HG02798 (cell line): ENCODE results near the gene MTARC1.

ENCODE experiments used
- ATAC-seq: cut with Tn5 transposase; IDR thresholded peaks from one replicate; pipeline ENCODE4 v1.9.1; 2021; ENCODE audit warnings: mild to moderate bottlenecking; ENCODE audit not compliant: unreplicated experiment, poor library complexity

MTARC1 gene

DNA sequence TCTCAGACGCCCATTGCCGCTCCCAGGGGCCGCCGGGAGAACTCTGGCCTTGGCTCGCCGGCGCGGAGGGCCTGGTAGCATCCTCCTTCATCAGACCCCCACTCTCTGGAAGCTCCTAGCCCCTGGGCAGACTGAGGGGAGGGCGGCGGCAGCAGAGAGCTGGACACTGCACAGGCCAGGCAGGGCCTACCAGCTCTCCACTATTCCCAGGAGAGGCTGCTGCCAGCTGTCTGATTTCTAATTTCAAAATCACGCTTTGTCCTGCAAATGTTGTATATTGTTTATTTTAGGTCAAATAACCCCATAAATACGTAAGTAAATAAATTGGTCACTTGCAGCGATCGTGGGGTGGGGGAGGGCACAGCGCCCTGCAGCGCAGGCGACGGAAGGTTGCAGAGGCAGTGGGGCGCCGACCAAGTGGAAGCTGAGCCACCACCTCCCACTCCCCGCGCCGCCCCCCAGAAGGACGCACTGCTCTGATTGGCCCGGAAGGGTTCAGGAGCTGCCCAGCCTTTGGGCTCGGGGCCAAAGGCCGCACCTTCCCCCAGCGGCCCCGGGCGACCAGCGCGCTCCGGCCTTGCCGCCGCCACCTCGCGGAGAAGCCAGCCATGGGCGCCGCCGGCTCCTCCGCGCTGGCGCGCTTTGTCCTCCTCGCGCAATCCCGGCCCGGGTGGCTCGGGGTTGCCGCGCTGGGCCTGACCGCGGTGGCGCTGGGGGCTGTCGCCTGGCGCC, at the start of gene MTARC1:
MTARC1 (plus strand) TSS at position 577 of the 732 bp plus-strand sequence; CDS start at position 609, 32 bp downstream.
- ATAC-seq = peak; percentile 82

DNA sequence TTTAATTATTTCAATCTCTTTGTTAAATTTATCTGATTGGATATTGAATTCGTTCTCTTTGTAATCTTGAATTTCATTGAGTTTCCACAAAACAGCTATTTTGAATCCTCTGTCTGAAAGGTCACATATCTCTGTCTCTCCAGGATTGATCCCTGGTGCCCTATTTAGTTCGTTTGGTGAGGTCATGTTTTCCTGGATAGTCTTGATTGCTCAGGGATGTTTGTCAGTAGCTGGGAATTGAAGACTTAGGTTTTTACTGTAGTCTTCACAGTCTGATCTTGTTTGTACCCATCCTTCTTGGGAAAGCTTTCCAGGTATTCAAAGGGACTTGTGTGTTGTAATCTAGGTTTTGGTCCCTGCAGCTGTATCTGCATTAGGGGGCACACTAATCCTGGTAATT, 45.4 kb upstream of the MTARC1 start:
- no peak for ATAC-seq

DNA sequence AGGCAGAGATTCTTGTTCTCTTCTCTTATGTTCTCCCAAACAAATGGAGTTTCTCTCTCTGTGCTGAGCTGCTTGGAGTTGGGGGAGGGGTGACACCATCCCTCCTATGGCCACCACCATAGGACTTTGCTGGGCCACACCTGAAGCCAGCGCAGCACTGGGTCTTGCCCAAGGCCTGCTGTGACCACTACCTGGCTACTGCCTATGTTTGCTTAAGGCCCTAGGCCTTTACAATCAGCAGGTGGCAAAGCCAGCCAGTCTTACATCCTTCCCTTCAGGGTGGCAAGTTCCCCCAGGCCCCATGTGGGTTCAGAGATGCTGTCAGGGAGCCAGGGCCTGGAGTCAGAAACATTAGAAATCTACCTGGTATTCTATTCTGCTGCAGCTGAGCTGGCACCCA, 44.9 kb upstream of the MTARC1 start:
- no peak for ATAC-seq

DNA sequence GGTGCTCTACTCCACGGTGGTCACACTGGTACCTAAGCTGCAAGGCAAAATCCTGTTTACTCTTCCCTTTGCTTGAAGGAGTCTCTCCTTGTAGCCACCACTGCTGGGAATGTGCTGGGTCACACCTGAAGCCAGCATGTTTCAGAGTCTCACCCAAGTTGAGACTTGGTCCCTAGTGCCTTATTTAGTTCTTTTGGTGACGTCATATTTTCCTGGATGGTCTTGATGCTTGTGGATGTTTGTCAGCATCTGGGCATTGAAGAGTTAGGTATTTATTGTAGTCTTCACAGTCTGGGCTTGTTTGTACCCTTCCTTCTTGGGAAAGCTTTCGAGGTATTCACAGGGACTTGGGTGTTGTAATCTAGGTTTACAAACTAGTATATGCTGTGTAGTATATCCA, 44.2 kb upstream of the MTARC1 start:
- no peak for ATAC-seq

DNA sequence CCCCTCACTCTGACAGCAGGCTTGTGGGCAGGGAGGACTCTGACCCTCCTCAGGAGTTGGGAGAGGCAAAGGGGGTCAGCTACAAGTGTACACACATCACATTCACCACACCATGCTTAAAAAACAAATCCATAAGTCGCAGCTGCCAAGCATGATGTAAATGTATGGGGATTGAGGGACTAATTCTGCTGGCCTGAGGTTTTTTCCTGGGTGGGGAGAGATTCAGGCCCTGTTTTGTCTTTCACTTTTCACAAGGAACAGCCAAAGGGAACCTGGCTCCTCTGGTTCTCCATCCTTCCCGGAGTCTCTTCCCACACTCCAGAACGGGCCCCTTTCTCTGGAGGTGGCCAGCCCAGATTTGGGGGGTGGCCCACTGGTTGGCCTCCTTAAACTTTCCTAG, 39.9 kb upstream of the MTARC1 start:
- ATAC-seq = no peak

DNA sequence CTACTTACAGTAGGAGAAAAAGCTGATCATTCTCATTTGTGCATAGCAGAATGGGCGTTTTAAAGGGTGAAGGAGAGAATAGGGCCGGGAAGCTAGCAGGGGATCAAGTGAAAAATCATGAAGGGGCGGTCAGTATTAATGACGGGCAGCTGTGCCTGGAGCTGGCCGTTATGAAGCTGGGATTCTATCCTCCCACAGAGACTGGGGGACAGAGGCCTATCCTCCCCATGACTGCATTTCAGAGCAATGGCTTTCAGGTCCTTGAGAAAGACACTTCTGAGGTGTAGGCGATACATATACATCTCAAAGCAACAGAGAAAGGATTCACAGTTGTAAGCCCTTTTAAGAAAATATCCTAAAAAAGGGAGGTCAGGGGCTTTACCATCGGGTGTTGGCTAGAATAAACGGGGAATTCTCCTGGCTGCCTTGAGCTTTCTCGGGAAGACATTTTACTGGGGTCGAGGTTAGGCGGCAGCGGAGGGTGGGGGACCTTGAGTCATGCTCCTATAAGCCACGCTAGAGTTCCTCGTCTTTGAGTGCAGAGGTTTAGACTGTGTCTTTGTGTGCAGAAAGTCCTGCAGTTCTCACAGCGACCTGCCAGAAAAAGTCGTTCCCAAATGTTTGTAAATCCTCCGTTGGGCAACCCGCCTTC, 39.1 kb upstream of the MTARC1 start:
- no peak for ATAC-seq

DNA sequence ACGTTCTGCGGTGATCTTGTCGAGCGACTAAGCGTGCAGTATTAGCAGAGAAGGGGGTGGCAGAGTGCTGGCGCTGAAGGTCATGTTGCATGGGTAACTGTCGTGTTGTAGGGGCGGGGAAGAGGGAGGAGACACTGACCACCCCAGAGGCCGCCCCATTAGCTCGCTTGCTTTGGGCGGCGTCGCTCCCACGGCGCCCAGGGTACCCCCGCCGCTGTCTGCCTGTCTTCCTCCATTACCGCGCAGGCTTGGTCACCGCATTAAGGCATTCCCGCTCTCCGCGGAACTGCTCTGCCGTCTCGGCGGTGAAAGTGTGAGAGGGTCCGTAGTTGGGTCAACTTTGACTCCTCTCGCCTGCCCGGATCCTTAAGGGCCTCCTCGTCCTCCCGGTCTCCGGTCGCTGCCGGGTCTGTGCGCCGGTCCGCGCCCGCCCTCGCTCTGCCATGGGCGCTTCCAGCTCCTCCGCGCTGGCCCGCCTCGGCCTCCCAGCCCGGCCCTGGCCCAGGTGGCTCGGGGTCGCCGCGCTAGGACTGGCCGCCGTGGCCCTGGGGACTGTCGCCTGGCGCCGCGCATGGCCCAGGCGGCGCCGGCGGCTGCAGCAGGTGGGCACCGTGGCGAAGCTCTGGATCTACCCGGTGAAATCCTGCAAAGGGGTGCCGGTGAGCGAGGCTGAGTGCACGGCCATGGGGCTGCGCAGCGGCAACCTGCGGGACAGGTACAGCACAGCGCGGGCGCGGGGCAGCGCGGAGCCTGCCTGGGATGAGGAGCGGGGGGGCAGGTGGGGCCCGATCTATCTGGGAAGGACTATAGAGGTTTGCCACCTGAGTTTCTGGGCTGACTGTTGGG, 38.4 kb upstream of the MTARC1 start, which contains the start of gene MTARC2:
MTARC2 (plus strand) TSS at position 234 of the 846 bp plus-strand sequence; CDS start at position 444, 210 bp downstream.
- peak; percentile 96 for ATAC-seq

DNA sequence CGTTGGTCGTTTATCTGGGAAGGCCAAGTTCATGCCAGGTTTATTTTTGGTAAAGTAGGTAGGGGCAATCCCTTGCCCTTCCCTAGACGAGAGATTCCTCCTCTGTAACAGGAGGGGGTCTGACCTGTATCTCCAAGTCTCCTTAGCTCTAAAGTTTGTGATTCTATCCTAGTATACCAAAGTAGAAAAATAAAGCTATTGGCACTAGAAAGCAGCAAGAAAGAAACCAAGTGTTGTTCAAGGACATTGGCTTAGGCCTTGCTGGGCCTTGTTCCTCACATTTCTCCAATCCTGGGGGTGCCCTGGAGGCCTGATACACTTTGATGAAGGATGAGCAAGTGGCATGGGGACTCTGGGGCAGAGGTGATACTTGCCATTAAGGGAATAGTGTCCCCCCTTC, 37.8 kb upstream of the MTARC1 start:
- no peak for ATAC-seq

DNA sequence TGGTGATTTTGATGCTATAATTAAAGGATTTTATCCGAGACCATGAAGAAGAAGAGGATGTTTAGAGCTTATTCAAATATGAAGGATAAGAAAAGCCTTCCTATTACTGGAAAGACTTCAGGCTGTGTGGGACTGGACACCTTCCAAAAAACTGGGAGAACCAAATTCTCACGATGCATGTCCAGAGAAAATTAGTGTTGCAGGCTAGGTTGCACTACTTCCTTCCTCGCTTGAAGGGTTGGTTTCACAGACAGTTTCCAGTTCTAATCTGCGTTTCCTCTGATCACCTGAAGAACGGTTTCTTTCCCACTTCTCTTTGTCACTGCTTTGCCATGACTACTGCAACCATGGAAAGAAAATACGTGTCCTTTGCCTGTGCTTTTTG, 36.6 kb upstream of the MTARC1 start:
- no peak for ATAC-seq

DNA sequence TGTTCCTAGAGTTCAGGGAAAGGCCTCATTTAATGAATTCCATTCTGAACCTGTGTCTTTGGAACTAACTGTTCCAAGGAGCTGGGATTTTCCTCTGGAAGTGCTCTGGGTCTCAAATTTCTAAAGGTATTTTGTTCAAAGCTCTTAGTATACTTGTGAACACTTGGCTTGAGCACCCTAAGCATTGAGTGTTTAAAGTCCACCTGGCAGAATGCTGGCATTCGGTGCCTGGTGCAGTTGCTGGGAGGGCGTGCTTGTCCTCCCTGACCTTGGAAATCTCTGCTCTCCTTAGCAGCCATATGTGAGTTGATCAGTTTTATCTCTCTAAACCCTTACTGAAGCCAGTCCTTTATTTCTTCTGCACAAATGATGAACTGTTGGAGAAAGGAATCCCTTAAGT, 35.6 kb upstream of the MTARC1 start:
- ATAC-seq = no peak

DNA sequence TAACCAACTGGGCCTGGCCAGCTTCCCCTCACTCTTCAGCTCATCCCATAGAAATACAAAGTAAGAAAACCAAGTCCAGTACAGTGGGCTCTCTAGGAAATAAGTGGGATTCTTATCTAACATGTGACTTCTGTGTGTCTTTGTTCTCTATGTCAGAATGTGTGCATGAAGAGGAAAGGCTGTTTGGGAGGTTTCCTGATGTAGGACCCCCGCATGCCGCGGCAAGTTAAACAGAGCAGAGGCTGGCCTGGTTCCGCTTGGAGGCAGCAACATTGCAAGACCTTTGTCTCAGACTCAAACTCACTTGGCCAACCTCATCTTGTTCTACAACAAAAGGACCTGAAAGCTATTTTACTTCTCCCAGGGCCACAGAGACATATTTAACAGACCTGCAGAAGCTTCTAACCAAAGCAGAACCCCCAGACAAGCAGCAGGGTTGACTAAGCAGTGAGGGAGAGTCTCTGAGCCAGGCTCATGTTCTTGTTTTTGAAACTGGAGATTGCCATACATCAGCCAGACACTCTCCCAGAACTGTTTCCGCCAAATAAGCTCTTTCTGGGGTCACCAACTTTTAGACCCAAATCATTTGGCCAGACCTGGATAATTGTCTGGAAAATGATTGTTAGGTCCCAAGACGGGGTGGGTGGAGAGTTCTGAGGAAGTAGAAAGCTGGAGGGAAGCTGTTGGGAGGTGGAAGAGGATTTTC, 32.3 kb upstream of the MTARC1 start:
- ATAC-seq = no peak

DNA sequence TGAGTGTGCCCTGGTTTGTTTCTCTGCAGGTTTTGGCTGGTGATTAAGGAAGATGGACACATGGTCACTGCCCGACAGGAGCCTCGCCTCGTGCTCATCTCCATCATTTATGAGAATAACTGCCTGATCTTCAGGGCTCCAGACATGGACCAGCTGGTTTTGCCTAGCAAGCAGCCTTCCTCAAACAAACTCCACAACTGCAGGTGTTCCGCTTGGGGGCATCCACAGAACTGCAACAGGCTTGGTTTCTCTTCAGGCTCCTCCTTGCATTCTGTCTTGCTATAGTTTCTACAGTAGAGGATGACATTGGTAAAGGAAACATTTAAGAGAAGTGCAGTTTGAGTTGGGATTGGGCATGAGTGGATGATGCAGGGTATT, 31.8 kb upstream of the MTARC1 start:
- no peak for ATAC-seq

DNA sequence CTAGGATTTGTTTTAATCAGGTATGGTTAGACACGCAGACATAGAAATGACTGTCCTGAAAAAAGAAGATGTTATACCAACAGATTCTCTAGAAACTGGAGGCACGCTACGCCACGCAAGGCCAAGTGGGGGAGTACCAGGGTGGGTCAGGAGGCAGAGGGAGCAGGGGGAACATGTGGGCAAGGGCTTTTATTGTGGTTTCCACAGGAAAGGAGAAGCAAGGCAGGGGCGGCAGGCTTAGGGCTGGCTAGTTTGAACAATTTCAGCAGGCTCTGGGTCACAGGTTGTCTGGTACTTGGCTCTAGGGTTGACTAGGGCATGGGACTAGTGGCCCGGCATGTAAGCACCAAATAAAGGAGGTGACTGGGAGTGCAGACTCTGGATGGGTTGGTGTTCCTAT, 31.4 kb upstream of the MTARC1 start:
- no peak for ATAC-seq

DNA sequence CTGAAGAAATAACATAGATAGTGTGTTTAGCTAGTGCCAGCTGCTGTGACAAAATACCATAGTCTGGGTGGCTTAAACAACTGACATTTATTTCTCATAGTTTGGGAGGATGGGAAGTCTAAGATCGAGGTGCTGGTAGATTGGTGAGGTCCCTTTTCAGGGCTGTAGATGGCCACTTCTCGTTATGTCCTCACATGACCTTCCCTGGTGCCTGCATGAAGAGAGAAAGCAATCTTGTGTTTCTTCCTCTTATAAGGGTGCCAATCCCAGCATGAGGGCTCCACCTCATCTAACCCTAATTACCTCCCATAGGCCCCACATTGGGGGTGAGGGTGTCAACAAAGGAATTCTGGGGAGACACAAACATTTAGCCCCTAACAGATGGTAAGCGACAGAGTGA, 29.3 kb upstream of the MTARC1 start:
- no peak for ATAC-seq

DNA sequence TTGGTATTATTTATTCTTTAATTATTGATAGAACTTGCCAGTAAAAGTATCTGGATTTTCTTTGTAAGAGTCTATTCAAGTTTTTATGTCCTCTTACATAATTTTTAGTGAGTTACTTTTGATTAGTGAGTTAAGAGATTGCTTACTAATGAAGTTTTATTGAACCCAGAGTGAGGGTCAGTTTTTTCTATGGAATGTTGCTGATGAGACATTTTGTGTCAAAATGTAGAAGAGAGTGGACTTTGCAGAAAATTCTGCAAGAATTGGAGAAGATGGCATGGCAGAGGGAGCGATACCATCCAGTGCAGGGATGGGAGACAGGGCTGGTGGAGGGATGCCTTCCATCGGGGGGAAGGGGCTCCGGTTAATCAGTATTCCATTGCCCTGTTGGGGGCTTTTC, 27.6 kb upstream of the MTARC1 start:
- no peak for ATAC-seq

DNA sequence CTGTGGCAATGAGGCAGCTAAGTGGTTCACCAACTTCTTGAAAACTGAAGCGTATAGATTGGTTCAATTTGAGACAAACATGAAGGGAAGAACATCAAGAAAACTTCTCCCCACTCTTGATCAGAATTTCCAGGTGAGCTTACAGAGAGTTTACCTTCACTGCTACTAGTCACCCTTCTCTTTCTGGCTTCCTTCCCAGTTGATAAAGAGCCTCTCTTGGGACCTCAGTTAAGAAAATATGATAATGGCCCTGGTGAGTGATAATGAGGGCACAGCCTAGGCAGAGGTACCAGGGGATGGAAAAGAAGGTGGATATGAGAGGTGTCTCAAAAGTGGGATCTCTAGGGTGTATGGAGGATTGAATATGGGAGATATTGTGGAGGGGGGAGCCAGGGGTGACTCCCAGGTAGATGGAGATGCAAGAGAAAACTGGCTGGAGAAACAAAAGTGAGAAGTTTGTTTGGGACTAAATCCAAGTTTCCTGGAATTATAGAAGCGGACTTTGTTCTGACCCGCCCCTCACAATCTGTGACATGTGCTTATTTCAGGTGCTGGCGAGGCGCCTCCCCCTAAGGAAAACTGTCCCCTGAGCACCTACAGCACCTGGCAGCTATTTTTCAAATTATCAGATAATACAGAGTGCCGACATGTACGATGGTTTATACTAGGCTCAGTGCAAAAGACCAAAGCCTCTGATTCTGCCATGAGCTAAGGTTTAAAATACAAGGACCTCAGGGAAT, 24.9 kb upstream of the MTARC1 start:
- ATAC-seq = no peak

DNA sequence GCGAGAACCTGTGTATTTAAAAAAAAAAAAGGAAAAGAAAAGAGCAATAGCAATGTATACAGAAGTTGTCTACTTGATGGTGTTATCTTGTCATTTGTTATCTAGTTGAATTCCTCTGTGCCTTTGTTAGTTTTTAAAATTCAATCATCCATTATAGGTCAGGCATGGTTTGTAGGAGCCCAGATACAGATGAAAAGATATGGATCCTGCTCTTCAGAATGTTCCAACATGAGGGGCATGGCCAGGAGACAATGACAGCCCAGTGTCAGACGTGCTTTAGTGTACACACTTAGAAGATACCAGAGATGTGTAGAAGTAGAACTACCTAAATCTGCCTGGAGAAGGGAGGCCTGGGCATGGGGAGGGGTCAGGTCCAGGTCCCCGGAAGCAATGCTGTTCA, 22.0 kb upstream of the MTARC1 start:
- no peak for ATAC-seq

DNA sequence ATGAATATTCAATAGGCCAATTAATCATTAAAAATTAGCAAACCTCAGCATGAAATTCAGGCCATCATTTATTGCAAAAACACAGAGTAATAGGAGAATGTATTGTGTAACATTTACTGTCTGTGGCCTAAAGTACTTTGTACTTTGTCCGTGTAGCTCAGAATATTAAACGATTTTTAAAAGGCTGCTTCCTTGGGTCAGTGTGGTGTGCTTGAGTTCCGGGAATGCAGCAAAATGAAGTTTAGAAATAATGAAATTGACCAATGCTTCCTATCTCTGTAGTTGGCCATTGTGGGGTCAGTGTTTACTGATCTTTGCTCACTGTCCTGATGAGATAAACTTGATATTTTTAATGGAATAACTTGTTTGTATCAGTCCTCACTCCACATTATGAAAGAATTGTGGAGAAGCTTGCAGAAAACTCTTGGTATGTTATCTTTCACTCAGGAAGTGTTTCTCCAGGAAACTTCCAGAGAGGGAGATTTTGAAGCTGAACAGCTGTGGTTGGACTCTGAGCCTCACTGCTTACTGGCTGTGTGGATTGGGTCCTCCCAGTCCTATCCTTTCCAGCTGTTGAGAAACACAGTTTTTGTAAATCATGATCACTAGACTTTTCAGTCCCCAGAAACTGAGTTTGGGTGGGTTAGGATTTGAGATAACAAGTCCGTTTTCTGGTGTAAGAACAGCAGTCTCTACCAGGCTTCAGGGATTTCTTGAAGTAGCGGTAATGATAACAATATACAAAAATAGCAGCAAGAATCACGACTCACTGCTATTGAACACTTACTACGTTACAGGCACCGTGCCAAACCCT, 19.2 kb upstream of the MTARC1 start:
- peak; percentile 23 for ATAC-seq

DNA sequence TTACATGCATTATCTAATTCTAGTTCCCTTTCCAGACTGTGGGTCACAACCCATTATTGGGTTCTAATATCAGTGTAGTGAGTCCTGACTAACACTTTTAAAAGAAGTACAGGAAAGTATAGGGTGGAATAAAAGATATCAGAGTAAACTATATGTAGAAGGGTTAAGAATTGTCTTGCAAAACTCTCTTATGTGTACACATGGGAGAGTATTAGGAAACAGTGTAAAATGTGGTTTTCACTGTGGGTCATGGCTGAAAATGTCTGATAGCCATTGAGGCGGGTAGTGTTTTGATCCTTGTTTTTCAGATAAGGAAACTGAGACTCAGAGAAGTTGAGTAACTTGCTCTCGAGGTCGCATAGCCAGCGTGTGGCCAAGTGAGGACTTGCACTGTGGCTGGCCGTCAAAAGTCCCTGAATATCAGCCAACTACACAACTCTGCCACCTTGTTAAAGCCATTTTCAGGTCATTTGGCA, 18.5 kb upstream of the MTARC1 start:
- ATAC-seq = peak; percentile 31
